Tibial nerve (tissue), 4 donors: Measurements from ENCODE around the gene RNF166.

Experiments
- CTCF ChIP-seq, 5 experiments: fragments of 200-600 bp in 3 of 5; fragments of 450-650 bp in 2 of 5; sonication (generic) in 3 of 5; IDR thresholded peaks; one replicate each; pipeline ENCODE4 v1.5.1; 2016 to 2019; ENCODE audit warnings: antibody characterized with exemption in 5 of 5, mild to moderate bottlenecking in 3 of 5, moderate library complexity in 2 of 5
- EP300 ChIP-seq, 2 donors: sonication (generic); formaldehyde crosslinking; IDR thresholded peaks; one replicate each; pipeline ENCODE4 v1.6.1; 2017; ENCODE audit warnings: antibody characterized with exemption in 2 of 2, mild to moderate bottlenecking in 1 of 2
- POLR2A ChIP-seq, 2 donors: fragments of 450-650 bp; IDR thresholded peaks; one replicate each; pipeline ENCODE4 v1.6.1; 2017; ENCODE audit warnings: antibody characterized with exemption in 2 of 2, mild to moderate bottlenecking in 2 of 2, moderate library complexity in 2 of 2

GRCh38 chr16:88694221-88695087 lies 11.8 kb downstream of the RNF166 start:
- no peak for TF ChIP-seq CTCF (IDR thresholded peaks at IDR 0.05)
- TF ChIP-seq POLR2A (IDR thresholded peaks at IDR 0.05), result no peak
- TF ChIP-seq EP300 (IDR thresholded peaks at IDR 0.05), result no peak
